H9 (cell line): ENCODE measurements around the gene GEN1. TPM values are rescaled to one million over a fixed set of nuclear protein-coding genes. Genes with fewer than 3 reads are reported as not detected.

Experiments used
- DNase-seq: peaks from one replicate; pipeline ENCODE4 v3.0.0-alpha.2; 2017
- H2AFZ ChIP-seq: one replicate; pipeline ENCODE4 v1.6.1; 2013; ENCODE audit warnings: mild to moderate bottlenecking, low read length, control low read depth, moderate library complexity
- H2AK5ac ChIP-seq: 2 replicates; pipeline ENCODE4 v1.6.1; 2013; ENCODE audit warnings: low read length, control low read depth, mixed read lengths; ENCODE audit not compliant: insufficient read length
- H2BK120ac ChIP-seq: one replicate; pipeline ENCODE4 v1.6.1; 2013; ENCODE audit warnings: low read depth, mild to moderate bottlenecking, low read length, control low read depth, inconsistent platforms; ENCODE audit not compliant: poor library complexity, severe bottlenecking
- H2BK12ac ChIP-seq: 2 replicates; pipeline ENCODE4 v1.6.1; 2013; ENCODE audit warnings: low read length, control low read depth, mixed read lengths, low read depth; ENCODE audit not compliant: insufficient read length
- H2BK15ac ChIP-seq: 2 replicates; pipeline ENCODE4 v1.6.1; 2013; ENCODE audit warnings: low read depth, low read length, control low read depth
- H2BK20ac ChIP-seq: one replicate; pipeline ENCODE4 v1.6.1; 2013; ENCODE audit warnings: low read depth, mild to moderate bottlenecking, low read length, control low read depth, inconsistent platforms; ENCODE audit not compliant: poor library complexity, severe bottlenecking
- H2BK5ac ChIP-seq: 2 replicates; pipeline ENCODE4 v1.6.1; 2013; ENCODE audit warnings: low read length, control low read depth, mixed read lengths; ENCODE audit not compliant: insufficient read length
- H3K14ac ChIP-seq: 2 replicates; pipeline ENCODE4 v1.6.1; 2013; ENCODE audit warnings: low read length, control low read depth; ENCODE audit not compliant: insufficient read depth
- H3K18ac ChIP-seq: 2 replicates; pipeline ENCODE4 v1.6.1; 2013; ENCODE audit warnings: low read depth, mild to moderate bottlenecking, mixed read lengths, low read length, control low read depth; ENCODE audit not compliant: insufficient read length
- H3K23ac ChIP-seq: 2 replicates; pipeline ENCODE4 v1.6.1; 2013; ENCODE audit warnings: low read length, control low read depth, mixed read lengths, low read depth; ENCODE audit not compliant: insufficient read length
- H3K23me2 ChIP-seq: 2 replicates; pipeline ENCODE4 v1.6.1; 2013; ENCODE audit warnings: low read depth, mild to moderate bottlenecking, mixed read lengths, low read length, control low read depth; ENCODE audit not compliant: insufficient read length, poor library complexity, severe bottlenecking
- H3K27ac ChIP-seq: 2 replicates; pipeline ENCODE4 v1.5.1; 2013; ENCODE audit warnings: low read length, control low read depth, mixed read lengths, low read depth; ENCODE audit not compliant: insufficient read length
- H3K27me3 ChIP-seq: 2 replicates; pipeline ENCODE4 v1.6.1; 2013; ENCODE audit warnings: low read length, control low read depth, inconsistent platforms; ENCODE audit not compliant: insufficient read depth
- H3K4ac ChIP-seq: 2 replicates; pipeline ENCODE4 v1.6.1; 2013; ENCODE audit warnings: low read depth, mild to moderate bottlenecking, control low read depth, inconsistent platforms, low read length, moderate library complexity
- H3K4me1 ChIP-seq: 2 replicates; pipeline ENCODE4 v1.6.1; 2013; ENCODE audit warnings: low read length, control low read depth, inconsistent platforms; ENCODE audit not compliant: insufficient read depth
- H3K4me2 ChIP-seq: 2 replicates; pipeline ENCODE4 v1.6.1; 2013; ENCODE audit warnings: low read length, control low read depth, mixed read lengths; ENCODE audit not compliant: insufficient read length, insufficient read depth
- H3K56ac ChIP-seq: 2 replicates; pipeline ENCODE4 v1.6.1; 2013; ENCODE audit warnings: low read depth, mild to moderate bottlenecking, mixed read lengths, low read length, control low read depth; ENCODE audit not compliant: insufficient read length
- H3K79me1 ChIP-seq: 2 replicates; pipeline ENCODE4 v1.6.1; 2013; ENCODE audit warnings: low read depth, mild to moderate bottlenecking, moderate library complexity, low read length, control low read depth, inconsistent platforms; ENCODE audit not compliant: insufficient read depth, poor library complexity, severe bottlenecking
- H3K79me2 ChIP-seq: 2 replicates; pipeline ENCODE4 v1.6.1; 2013; ENCODE audit warnings: low read length, control low read depth, inconsistent platforms; ENCODE audit not compliant: insufficient read depth
- H3K9ac ChIP-seq: 2 replicates; pipeline ENCODE4 v1.6.1; 2013; ENCODE audit warnings: low read length, control low read depth, mixed read lengths; ENCODE audit not compliant: insufficient read length; ENCODE audit errors: extremely low read depth
- H3K9me3 ChIP-seq: one replicate; pipeline ENCODE4 v1.6.1; 2013; ENCODE audit warnings: low read depth, low read length, inconsistent platforms; ENCODE audit not compliant: control insufficient read depth
- H3T11ph ChIP-seq: one replicate; pipeline ENCODE4 v1.6.1; 2013; ENCODE audit warnings: mild to moderate bottlenecking, low read length, control low read depth, inconsistent platforms
- H4K20me1 ChIP-seq: one replicate; pipeline ENCODE4 v1.6.1; 2013; ENCODE audit not compliant: control insufficient read depth, insufficient read length, insufficient read depth
- H4K5ac ChIP-seq: 2 replicates; pipeline ENCODE4 v1.6.1; 2013; ENCODE audit warnings: low read depth, mild to moderate bottlenecking, mixed read lengths, low read length, control low read depth; ENCODE audit not compliant: insufficient read length
- H4K8ac ChIP-seq: replicated peaks from 2 replicates; pipeline ENCODE4 v1.6.1; 2013; ENCODE audit warnings: low read length, control low read depth, mixed read lengths, low read depth; ENCODE audit not compliant: insufficient read length
- H4K91ac ChIP-seq: 2 replicates; pipeline ENCODE4 v1.6.1; 2013; ENCODE audit warnings: low read depth, mild to moderate bottlenecking, moderate library complexity, mixed read lengths, low read length, control low read depth; ENCODE audit not compliant: insufficient read length
- H3K27ac Mint-ChIP-seq, 3 experiments: 2 replicates in 2 of 3; 3 replicates in 1 of 3; pipeline ENCODE4 v1.8.0; 2020 to 2021; ENCODE audit warnings: mixed read lengths in 3 of 3, mild to moderate bottlenecking in 1 of 3, moderate library complexity in 1 of 3
- H3K27me3 Mint-ChIP-seq: 2 replicates; pipeline ENCODE4 v1.8.0; 2021; ENCODE audit warnings: low read depth, mild to moderate bottlenecking, moderate library complexity, mixed read lengths
- H3K36me3 Mint-ChIP-seq, 3 experiments: 2 replicates in 2 of 3; 3 replicates in 1 of 3; pipeline ENCODE4 v1.8.0; 2020 to 2021; ENCODE audit warnings: low read depth in 3 of 3, mixed read lengths in 3 of 3; ENCODE audit not compliant: insufficient read depth in 1 of 3
- H3K4me1 Mint-ChIP-seq, 2 experiments: 2 replicates each; pipeline ENCODE4 v1.8.0; 2020; ENCODE audit warnings: mixed read lengths in 2 of 2
- H3K4me3 Mint-ChIP-seq, 2 experiments: 2 replicates in 1 of 2; 3 replicates in 1 of 2; pipeline ENCODE4 v1.8.0; 2020 to 2021; ENCODE audit warnings: mild to moderate bottlenecking in 2 of 2, mixed read lengths in 2 of 2, moderate library complexity in 1 of 2
- H3K9me3 Mint-ChIP-seq, 2 experiments: 2 replicates in 1 of 2; 3 replicates in 1 of 2; pipeline ENCODE4 v1.8.0; 2020; ENCODE audit warnings: mild to moderate bottlenecking in 2 of 2, mixed read lengths in 2 of 2, moderate library complexity in 1 of 2
- WGBS: extraction: QIAGEN DNeasy Blood & Tissue Kit; methylation state at CpG from one replicate; pipeline ENCODE4 v1.1.7; 2013; ENCODE audit warnings: missing lambda C conversion rate, low lambda C conversion rate, mixed read lengths; ENCODE audit not compliant: insufficient read length; ENCODE audit errors: extremely low coverage; 5-methylcytosine and 5-hydroxymethylcytosine counted together
- total RNA-seq: library from RNA; stranded (reverse); gene quantifications from 2 replicates; pipeline ENCODE4 v1.2.1, GENCODE V29; 2021
- TF ChIP-seq, protein P1 (sequence below): fragments of 200-600 bp; sonication (generic); conservative IDR thresholded peaks from 3 replicates; pipeline ENCODE4 v1.8.0; 2021; ENCODE audit warnings: antibody characterized with exemption, mild to moderate bottlenecking

The GEN1 gene
- total RNA-seq, 1 experiment from 2014 or later: 28.1 TPM

DNA sequence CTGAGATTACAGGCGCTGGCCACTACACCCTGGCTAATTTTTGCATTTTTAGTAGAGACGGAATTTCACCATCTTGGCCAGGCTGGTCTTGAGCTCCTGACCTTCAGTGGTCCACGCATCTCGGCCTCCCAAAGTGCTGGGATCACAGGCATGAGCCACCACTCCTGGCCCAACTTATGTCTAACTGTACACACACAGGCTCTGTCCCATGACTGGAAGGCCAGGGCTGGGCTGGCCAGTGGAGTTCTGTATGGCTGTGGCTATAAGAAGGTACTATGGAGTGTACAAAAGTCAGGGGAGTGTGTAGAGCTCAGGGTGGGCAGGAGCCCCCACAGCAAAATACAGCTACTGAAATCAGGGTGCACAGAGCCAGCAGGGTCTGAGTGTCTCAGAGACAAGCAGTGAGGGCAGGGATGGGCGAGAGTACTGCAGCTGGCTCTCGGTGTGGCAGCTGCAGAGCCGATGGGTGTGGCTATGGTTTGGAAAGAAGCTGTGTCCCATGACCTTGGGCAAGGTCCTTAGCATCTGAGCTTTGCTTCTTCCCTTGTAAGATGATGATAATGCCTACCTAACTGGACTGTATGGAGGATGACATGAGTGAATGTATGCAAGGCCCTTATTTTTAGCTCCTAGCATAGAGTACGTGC is 51.9 kb downstream of the GEN1 start:
- Histone ChIP-seq H2BK120ac (no peak overlapping the region), H4K8ac (no peak overlapping the region), H3K27me3 (no peaks in the 10 kb centered on the region), H3K9me3 (no peaks in the 10 kb centered on the region), H3K23me2 (no peaks in the 10 kb centered on the region), H4K5ac (no peak overlapping the region), H3K4ac (no peak overlapping the region), H3K4me1 (no peaks in the 10 kb centered on the region; the same call in 1 of the 2 replicates), H2BK12ac (no peak overlapping the region), H2BK20ac (no peak overlapping the region), H3K14ac (no peak overlapping the region), H3K23ac (no peak overlapping the region), H3K18ac (no peak overlapping the region), H2BK15ac (no peak overlapping the region), H3K9ac (no peak overlapping the region), H4K91ac (no peak overlapping the region), H2AK5ac (no peak overlapping the region), H4K20me1 (no peaks in the 10 kb centered on the region), H3K79me2 (no peaks in the 10 kb centered on the region), H3K4me2 (no peak overlapping the region), H3K56ac (no peak overlapping the region), H3K27ac (no peak overlapping the region), H2BK5ac (no peak overlapping the region), H3T11ph (no peak overlapping the region), H3K79me1 (no peaks in the 10 kb centered on the region), H2AFZ (no peak overlapping the region)
- Mint-ChIP-seq H3K36me3 (no peaks in the 10 kb centered on the region), H3K27me3 (peaks cover 5% of the 10 kb centered on the region), H3K4me3 (no peak overlapping the region), H3K9me3 (no peaks in the 10 kb centered on the region), H3K27ac (no peak overlapping the region; a peak in 1 of 7 replicates), H3K4me1 (peaks cover 7 to 8% of the 10 kb centered on the region in 2 experiments)
- DNase-seq: no peak
- no CpG with 5 or more reads among the region's 8 CpGs for WGBS
- TF ChIP-seq, protein P1, sequence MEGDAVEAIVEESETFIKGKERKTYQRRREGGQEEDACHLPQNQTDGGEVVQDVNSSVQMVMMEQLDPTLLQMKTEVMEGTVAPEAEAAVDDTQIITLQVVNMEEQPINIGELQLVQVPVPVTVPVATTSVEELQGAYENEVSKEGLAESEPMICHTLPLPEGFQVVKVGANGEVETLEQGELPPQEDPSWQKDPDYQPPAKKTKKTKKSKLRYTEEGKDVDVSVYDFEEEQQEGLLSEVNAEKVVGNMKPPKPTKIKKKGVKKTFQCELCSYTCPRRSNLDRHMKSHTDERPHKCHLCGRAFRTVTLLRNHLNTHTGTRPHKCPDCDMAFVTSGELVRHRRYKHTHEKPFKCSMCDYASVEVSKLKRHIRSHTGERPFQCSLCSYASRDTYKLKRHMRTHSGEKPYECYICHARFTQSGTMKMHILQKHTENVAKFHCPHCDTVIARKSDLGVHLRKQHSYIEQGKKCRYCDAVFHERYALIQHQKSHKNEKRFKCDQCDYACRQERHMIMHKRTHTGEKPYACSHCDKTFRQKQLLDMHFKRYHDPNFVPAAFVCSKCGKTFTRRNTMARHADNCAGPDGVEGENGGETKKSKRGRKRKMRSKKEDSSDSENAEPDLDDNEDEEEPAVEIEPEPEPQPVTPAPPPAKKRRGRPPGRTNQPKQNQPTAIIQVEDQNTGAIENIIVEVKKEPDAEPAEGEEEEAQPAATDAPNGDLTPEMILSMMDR: no peak
